A549 (cell line): ENCODE measurements around the gene KCNIP4. TPM values are rescaled to one million over a fixed set of nuclear protein-coding genes. Genes with fewer than 3 reads are reported as not detected.

Experiments used
- ATAC-seq, 2 experiments: fragments of 200-7000 bp in 1 of 2; fragments of >200 bp in 1 of 2; cut with Nextera tagmentation in 1 of 2; cut with Tn5 transposase in 1 of 2; 3 replicates each; pipeline versions ENCODE4 v1.8.0 to v1.9.1; 2018 to 2020; ENCODE audit warnings: mild to moderate bottlenecking in 1 of 2, moderate library complexity in 1 of 2
- CTCF ChIA-PET: fragments of 300-600 bp; sonication (Branson Sonifier 250); formaldehyde crosslinking; extraction: SDS; loops from one replicate; lab custom pipeline; 2021; ENCODE audit warnings: antibody characterized with exemption, inconsistent platforms; lab: Yijun Ruan, JAX
- POLR2A ChIA-PET: fragments of 350-600 bp; formaldehyde crosslinking; extraction: SDS; loops from one replicate; lab custom pipeline; 2021; ENCODE audit warnings: antibody characterized with exemption, inconsistent platforms; lab: Yijun Ruan, JAX
- DNase-seq, 2 experiments: peaks; one replicate each; pipeline versions ENCODE4 v3.0.0 to v3.0.0-alpha.2; 2011 to 2016; ENCODE audit warnings: low read depth in 1 of 2, low spot score in 1 of 2
- FAIRE-seq: peaks from 2 replicates; lab custom pipeline; 2011; peaks lifted over from hg19 to GRCh38; lab: Jason Lieb, UNC
- H3K27ac ChIP-seq, 2 experiments: fragments of >200 bp; sonication (Bioruptor Twin); formaldehyde crosslinking; 3 replicates each; pipeline ENCODE4 v1.5.1; 2016 to 2017
- H3K4me1 ChIP-seq: fragments of >200 bp; sonication (Bioruptor Twin); formaldehyde crosslinking; 3 replicates; pipeline ENCODE4 v1.6.1; 2016
- H3K4me2 ChIP-seq: fragments of >200 bp; sonication (Bioruptor Twin); formaldehyde crosslinking; 3 replicates; pipeline ENCODE4 v1.6.1; 2016
- H3K4me3 ChIP-seq: fragments of >200 bp; sonication (Bioruptor Twin); formaldehyde crosslinking; 3 replicates; pipeline ENCODE4 v1.5.1; 2016
- H3K9me3 ChIP-seq: fragments of >200 bp; sonication (Bioruptor Twin); formaldehyde crosslinking; 3 replicates; pipeline ENCODE4 v1.6.1; 2016
- CBX2 ChIP-seq: fragments of 200-600 bp; sonication (generic); IDR thresholded peaks from 2 replicates; pipeline ENCODE4 v1.6.1; 2016; ENCODE audit warnings: low read depth, mild to moderate bottlenecking, borderline replicate concordance
- CBX8 ChIP-seq: fragments of 200-600 bp; sonication (generic); IDR thresholded peaks from 2 replicates; pipeline ENCODE4 v1.6.1; 2016
- CHD2 ChIP-seq: fragments of 150-350 bp; IDR thresholded peaks from 2 replicates; pipeline ENCODE4 v1.6.1; 2014; ENCODE audit warnings: low read length; ENCODE audit not compliant: partially characterized antibody
- FOSB ChIP-seq: fragments of 250-450 bp; sonication (Bioruptor Pico); IDR thresholded peaks from 2 replicates; pipeline ENCODE4 v1.5.0; 2020; ENCODE audit warnings: mild to moderate bottlenecking, moderate library complexity
- GATA3 ChIP-seq: IDR thresholded peaks from 2 replicates; pipeline ENCODE4 v1.6.1; 2012; ENCODE audit warnings: borderline replicate concordance
- HOXA7 ChIP-seq: fragments of 250-450 bp; sonication (Bioruptor Pico); IDR thresholded peaks from 2 replicates; pipeline ENCODE4 v1.5.0; 2020; ENCODE audit warnings: mild to moderate bottlenecking, moderate library complexity
- HOXB13 ChIP-seq: fragments of 250-450 bp; sonication (Bioruptor Pico); IDR thresholded peaks from 2 replicates; pipeline ENCODE4 v1.5.0; 2020; ENCODE audit warnings: low read depth, mild to moderate bottlenecking, moderate library complexity
- HOXB5 ChIP-seq: fragments of 250-450 bp; sonication (Bioruptor Pico); IDR thresholded peaks from 2 replicates; pipeline ENCODE4 v1.5.0; 2020; ENCODE audit warnings: mild to moderate bottlenecking, moderate library complexity
- PHF8 ChIP-seq: fragments of 200-600 bp; sonication (generic); IDR thresholded peaks from 2 replicates; pipeline ENCODE4 v1.6.1; 2016; ENCODE audit warnings: low read depth, mild to moderate bottlenecking, antibody characterized with exemption, moderate library complexity, borderline replicate concordance
- RFX5 ChIP-seq: fragments of 450-650 bp; IDR thresholded peaks from 2 replicates; pipeline ENCODE4 v1.7.1; 2014; ENCODE audit warnings: antibody characterized with exemption, mild to moderate bottlenecking, moderate library complexity
- RNF2 ChIP-seq: fragments of 200-600 bp; sonication (generic); IDR thresholded peaks from 2 replicates; pipeline ENCODE4 v1.6.1; 2016; ENCODE audit warnings: low read depth, mild to moderate bottlenecking, antibody characterized with exemption, moderate library complexity, borderline replicate concordance
- SREBF2 ChIP-seq: fragments of 450-650 bp; IDR thresholded peaks from 2 replicates; pipeline ENCODE4 v1.6.1; 2014; ENCODE audit warnings: mild to moderate bottlenecking, moderate library complexity
- ZNF302 ChIP-seq: fragments of 250-450 bp; sonication (Bioruptor Pico); IDR thresholded peaks from 2 replicates; pipeline ENCODE4 v1.9.0; 2021; ENCODE audit warnings: inconsistent platforms, mild to moderate bottlenecking, moderate library complexity
- WGBS: methylation state at CpG from one replicate; pipeline ENCODE4 v1.1.6; 2017; ENCODE audit errors: missing lambda C conversion rate; 5-methylcytosine and 5-hydroxymethylcytosine counted together
- polyA plus RNA-seq, 4 experiments: library from polyadenylated mRNA; depleted of rRNA in 3 of 4; stranded (reverse); fragments of >200 nt; fragmentation: RNase III in 1 of 4; extraction: RNeasy Plus Mini Kit Qiagen cat#74134 plus additional on column Dnase treatment in 1 of 4; gene quantifications; 2 replicates in 3 of 4; 3 replicates in 1 of 4; pipeline ENCODE4 v1.2.3, GENCODE V29; 2011 to 2017
- TF ChIP-seq, protein P1 (sequence below): IDR thresholded peaks from 2 replicates; pipeline ENCODE4 v1.6.1; 2012
- TF ChIP-seq, protein P2 (sequence below): fragments of >200 bp; sonication (Bioruptor Twin); formaldehyde crosslinking; IDR thresholded peaks from 3 replicates; pipeline ENCODE4 v1.5.1; 2016
- TF ChIP-seq, protein P3 (sequence below): fragments of 200-600 bp; sonication (generic); IDR thresholded peaks from 2 replicates; pipeline ENCODE4 v1.6.1; 2016; ENCODE audit warnings: antibody characterized with exemption, mild to moderate bottlenecking, moderate library complexity
- TF ChIP-seq, protein P4 (sequence below): fragments of 450-650 bp; IDR thresholded peaks from 2 replicates; pipeline ENCODE4 v1.6.1; 2014; ENCODE audit warnings: antibody characterized with exemption

The KCNIP4 gene
- polyA plus RNA-seq, 2 of the 4 experiments (the other 2 are of a cell fraction), result not detected

DNA sequence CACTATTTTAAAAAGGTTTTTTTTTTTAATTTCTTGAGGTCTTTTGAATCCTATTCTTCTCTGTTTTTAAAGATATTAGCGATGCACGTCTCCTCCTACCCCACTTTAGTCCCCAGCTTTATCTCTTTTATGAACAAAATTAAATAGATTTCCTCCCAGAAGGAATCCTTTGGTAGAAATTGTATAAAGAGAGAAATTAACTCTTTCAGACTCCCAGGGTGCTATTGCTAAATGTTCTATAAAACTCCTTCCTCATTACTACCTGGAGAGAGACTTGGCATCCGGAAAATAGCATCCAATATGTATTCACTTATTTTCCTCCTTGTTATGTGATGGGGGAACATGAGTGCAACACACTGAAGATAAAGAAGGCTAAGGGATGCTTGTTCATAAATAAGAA is 1264.8 kb downstream of the KCNIP4 start (continued):
- TF ChIP-seq CBX2, result no peak
- no peak for TF ChIP-seq RFX5

DNA sequence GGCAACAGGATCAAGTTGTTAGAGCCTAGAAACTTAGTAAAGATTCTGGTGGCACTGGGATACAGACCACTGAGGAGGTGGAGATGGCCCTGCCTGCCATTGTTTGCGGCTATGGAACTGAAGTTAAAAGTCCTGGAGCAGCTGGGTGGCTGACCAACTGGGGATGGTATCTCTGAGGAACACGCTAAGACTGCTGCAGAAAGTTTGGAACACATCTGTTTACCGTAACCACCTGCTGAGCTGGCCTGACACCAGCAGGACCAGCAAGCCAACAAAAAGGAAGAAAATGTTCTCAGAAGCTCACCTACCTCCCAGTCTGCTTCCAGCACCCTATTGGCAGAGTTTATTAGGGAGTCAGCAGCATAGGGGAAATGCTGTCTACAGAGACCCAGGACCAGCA is 1265.7 kb downstream of the KCNIP4 start:
- POLR2A ChIA-PET, result no interaction called here
- Histone ChIP-seq H3K4me2 (no peak overlapping the region), H3K4me1 (no peaks in the 10 kb centered on the region), H3K9me3 (no peaks in the 10 kb centered on the region), H3K27ac (no peak overlapping the region), H3K4me3 (no peak overlapping the region)
- ATAC-seq (no peak), DNase-seq (no peak), FAIRE-seq (no peak)
- 17% methylated on average over 3 of the region's 3 CpGs for WGBS
- TF ChIP-seq, protein P1, sequence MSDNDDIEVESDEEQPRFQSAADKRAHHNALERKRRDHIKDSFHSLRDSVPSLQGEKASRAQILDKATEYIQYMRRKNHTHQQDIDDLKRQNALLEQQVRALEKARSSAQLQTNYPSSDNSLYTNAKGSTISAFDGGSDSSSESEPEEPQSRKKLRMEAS, result no peak
- no peak for TF ChIP-seq RNF2
- no peak for TF ChIP-seq HOXB13
- TF ChIP-seq, protein P2, sequence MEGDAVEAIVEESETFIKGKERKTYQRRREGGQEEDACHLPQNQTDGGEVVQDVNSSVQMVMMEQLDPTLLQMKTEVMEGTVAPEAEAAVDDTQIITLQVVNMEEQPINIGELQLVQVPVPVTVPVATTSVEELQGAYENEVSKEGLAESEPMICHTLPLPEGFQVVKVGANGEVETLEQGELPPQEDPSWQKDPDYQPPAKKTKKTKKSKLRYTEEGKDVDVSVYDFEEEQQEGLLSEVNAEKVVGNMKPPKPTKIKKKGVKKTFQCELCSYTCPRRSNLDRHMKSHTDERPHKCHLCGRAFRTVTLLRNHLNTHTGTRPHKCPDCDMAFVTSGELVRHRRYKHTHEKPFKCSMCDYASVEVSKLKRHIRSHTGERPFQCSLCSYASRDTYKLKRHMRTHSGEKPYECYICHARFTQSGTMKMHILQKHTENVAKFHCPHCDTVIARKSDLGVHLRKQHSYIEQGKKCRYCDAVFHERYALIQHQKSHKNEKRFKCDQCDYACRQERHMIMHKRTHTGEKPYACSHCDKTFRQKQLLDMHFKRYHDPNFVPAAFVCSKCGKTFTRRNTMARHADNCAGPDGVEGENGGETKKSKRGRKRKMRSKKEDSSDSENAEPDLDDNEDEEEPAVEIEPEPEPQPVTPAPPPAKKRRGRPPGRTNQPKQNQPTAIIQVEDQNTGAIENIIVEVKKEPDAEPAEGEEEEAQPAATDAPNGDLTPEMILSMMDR, result no peak
- TF ChIP-seq HOXA7 (CRISPR knock-in tag), result no peak
- CTCF ChIA-PET, result interaction anchor here (1.0 to 1.7 kb wide), 3 partner anchors 16 to 261 kb away, joined by 3 to 7 read pairs (median 4); no protein-coding TSS in a partner anchor

DNA sequence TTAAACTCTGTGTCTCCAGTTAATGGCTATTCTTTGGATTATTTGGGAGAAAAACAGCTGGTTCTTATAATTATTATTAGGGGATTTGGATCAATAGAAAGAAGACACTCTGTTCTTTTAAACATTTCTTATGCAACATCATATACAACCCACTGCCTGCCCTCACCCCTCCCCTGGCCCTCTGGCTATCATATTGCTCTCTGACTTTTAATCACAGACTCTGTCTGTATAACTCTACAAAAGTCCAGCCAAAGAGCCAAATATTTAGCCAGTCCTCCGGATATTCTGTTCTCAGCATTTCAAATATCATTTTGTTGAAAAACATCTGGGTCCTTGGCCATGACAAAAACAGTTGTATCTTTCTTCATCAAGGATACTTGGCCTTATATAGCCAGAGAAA is 1267.3 kb downstream of the KCNIP4 start:
- FAIRE-seq, result no peak
- Histone ChIP-seq H3K27ac (no peak overlapping the region), H3K9me3 (no peaks in the 10 kb centered on the region), H3K4me2 (no peak overlapping the region), H3K4me1 (no peaks in the 10 kb centered on the region), H3K4me3 (no peak overlapping the region)
- ATAC-seq, result no peak
- POLR2A ChIA-PET, result no interaction called here
- WGBS, result 55% methylated on average over 1 of the region's 1 CpG
- TF ChIP-seq SREBF2 (no peak), GATA3 (no peak), RFX5 (no peak), ZNF302 (CRISPR knock-in tag) (no peak), PHF8 (no peak), CBX8 (no peak), CBX2 (no peak), FOSB (no peak), RNF2 (no peak), CHD2 (no peak), HOXB5 (CRISPR knock-in tag) (no peak)
- TF ChIP-seq, protein P3, sequence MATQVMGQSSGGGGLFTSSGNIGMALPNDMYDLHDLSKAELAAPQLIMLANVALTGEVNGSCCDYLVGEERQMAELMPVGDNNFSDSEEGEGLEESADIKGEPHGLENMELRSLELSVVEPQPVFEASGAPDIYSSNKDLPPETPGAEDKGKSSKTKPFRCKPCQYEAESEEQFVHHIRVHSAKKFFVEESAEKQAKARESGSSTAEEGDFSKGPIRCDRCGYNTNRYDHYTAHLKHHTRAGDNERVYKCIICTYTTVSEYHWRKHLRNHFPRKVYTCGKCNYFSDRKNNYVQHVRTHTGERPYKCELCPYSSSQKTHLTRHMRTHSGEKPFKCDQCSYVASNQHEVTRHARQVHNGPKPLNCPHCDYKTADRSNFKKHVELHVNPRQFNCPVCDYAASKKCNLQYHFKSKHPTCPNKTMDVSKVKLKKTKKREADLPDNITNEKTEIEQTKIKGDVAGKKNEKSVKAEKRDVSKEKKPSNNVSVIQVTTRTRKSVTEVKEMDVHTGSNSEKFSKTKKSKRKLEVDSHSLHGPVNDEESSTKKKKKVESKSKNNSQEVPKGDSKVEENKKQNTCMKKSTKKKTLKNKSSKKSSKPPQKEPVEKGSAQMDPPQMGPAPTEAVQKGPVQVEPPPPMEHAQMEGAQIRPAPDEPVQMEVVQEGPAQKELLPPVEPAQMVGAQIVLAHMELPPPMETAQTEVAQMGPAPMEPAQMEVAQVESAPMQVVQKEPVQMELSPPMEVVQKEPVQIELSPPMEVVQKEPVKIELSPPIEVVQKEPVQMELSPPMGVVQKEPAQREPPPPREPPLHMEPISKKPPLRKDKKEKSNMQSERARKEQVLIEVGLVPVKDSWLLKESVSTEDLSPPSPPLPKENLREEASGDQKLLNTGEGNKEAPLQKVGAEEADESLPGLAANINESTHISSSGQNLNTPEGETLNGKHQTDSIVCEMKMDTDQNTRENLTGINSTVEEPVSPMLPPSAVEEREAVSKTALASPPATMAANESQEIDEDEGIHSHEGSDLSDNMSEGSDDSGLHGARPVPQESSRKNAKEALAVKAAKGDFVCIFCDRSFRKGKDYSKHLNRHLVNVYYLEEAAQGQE, result no peak
- TF ChIP-seq, protein P4, sequence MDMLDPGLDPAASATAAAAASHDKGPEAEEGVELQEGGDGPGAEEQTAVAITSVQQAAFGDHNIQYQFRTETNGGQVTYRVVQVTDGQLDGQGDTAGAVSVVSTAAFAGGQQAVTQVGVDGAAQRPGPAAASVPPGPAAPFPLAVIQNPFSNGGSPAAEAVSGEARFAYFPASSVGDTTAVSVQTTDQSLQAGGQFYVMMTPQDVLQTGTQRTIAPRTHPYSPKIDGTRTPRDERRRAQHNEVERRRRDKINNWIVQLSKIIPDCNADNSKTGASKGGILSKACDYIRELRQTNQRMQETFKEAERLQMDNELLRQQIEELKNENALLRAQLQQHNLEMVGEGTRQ, result no peak
- CTCF ChIA-PET, result no interaction called here
- DNase-seq, result no peak
